ENCODE results near the gene LYAR. TPM values are rescaled to one million over a fixed set of nuclear protein-coding genes. Genes with fewer than 3 reads are reported as not detected.

The LYAR gene, protein sequence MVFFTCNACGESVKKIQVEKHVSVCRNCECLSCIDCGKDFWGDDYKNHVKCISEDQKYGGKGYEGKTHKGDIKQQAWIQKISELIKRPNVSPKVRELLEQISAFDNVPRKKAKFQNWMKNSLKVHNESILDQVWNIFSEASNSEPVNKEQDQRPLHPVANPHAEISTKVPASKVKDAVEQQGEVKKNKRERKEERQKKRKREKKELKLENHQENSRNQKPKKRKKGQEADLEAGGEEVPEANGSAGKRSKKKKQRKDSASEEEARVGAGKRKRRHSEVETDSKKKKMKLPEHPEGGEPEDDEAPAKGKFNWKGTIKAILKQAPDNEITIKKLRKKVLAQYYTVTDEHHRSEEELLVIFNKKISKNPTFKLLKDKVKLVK
- 11.3 and 20.5 TPM in 2 replicates for total RNA-seq

DNA sequence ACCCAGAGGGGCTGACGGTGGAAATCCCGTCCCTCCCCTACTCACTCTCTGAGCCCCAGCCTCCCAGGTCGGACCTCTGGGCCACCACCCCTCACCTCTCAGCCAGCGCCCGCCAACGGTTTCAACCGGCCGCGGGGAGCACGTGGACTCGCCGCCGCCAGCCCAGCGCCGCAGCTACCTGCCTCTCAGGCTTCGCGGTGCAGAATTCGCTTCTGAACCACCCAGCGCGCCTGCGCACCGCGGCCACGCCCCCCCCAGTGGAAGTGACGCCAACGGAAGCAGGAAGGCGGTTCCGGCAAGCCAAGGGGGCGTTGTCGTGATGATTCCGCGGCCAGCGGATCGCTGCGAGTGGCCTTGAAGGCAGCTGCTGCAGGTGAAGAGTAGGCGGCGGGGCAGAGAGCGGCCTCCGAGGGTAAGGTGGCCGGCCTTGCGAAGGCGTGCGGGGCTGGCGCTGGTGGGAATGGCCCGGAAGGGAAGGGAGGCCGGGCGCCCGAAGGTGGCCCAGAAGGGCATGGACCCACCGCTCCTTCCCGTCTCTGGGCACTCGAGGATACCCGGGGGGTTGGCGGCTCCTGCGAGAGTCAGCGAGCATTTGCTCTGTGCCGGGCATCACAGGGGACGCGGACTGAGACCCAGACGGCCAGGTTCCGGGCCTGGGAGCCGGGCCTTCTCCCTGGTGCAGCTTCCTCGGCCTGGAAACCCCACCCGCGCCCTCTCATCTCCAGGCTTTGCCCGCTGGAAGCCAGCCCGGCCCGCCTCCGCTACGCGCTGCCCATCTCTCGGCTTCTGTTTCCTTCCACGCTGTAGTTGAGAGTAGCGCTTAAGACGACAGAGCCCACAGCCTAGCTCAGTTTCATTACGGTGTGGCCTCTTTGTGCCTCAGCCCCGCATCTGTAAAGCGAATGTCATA is at the start of gene LYAR, which contains the start of gene ZBTB49:
Gene LYAR (minus strand): TSS at position 214 of the 910 bp plus-strand sequence. CDS start 6,412 bp downstream, outside the sequence.
Gene ZBTB49 (plus strand): TSS at position 311 of the 910 bp plus-strand sequence. CDS start 9,695 bp downstream, outside the sequence.

DNA sequence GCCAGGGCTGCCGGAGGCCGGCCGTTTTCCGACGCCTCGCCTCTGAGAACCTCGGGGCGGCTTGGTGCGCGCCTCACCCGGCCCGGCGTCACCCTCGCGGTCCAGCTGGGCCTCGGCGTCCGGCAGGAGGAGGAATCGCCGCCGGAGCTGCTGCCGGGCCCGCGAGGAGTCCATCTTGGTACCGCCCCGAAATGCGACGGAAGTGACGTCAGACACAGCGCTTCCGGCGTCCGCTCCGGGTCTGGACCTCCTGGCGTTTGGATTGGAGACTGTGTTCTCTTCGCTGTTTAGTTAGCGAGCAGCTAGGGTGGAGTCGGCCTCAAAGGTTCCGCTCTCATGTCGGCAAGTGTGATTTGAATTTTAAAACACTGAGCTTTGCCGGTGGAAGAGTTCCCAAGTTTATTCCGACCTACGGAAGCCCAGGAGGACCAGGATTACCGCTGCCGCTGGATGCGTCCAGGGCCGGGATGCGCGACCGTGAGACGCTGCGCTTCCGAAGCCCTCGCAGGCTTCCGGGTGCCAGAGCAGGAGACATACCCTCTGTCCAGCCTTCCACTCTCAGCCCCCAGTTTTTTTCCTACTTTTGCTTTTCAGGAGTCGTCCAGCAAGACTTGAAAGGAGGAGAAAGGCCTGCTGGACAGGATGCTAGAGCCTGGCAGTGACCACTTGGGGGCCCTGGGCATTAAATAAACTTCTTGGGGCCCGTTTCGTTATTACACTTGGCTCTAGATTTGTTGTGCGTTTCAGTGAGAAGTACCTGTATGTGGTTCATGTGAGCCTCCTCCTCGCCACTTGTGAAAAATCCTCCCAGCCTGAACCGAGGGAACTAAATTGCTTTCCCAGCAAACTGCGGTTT is 41.7 kb downstream of the LYAR start, which contains the start of gene TMEM128:
Gene TMEM128 (minus strand): TSS at position 195 of the 856 bp plus-strand sequence. CDS start 21 bp downstream, at position 174.

DNA sequence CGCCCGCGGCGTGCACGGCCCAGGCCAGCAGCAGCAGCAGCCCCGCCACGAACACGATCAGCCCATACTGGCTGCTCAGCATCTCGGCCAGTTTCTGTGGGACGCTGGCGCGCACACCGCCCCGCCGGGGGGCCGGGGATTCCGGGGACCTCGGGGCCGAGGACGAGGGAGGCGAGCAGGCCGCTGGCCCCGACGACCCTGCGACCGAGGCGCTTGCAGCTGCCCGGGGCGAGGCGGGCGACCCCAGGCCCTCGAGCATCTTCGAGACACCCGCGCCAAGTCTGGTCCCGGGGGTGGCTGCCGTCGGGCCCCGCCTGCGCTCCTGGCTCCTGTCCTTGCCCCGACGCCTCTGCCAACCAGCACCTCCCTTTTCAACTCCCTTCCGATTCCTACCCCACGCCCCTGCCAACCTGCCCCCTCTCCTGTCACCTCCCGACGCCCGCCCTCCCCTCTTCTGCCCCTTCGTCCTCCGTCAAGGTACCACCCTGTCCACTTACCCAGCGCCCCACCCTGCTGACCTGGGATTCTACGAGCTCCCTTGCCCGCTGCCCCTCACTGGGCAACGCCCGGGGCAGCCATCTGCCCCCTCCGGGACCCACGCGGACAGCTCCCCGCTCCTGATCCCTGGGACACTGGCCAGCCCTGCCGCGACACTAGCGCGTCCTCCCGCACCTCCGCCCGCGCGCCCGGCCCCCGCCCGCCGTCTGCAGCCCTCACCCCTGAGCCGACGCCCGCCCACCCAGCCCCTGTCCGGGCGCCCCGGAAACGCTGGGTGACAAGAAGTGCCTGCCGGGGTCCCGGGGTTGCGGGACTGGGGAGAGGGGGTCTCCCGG is 63.1 kb downstream of the LYAR start, which contains the start of gene OTOP1:
Gene OTOP1 (minus strand): TSS at position 324 of the 833 bp plus-strand sequence. CDS start 65 bp downstream, at position 259.

Other genes starting within 250 kb of the LYAR start
- gene OTOP1, start 63.2 kb downstream of the LYAR start, total RNA-seq, result not detected in 2 replicates
- gene TMEM128, start 41.9 kb downstream of the LYAR start, total RNA-seq, result 12.5 and 17.5 TPM in 2 replicates
- gene ZBTB49, start 97 bp upstream of the LYAR start, total RNA-seq, result 3.4 and 6.7 TPM in 2 replicates
- gene NSG1, start 96.9 kb upstream of the LYAR start, total RNA-seq, result 0.81 and 0.94 TPM in 2 replicates

All from bladder microvascular endothelial cell (primary cell).